GM23248 (cell line): ENCODE data around the gene DTNB.

Source experiments
- EZH2 ChIP-seq: fragments of 200-600 bp; sonication (generic); IDR thresholded peaks from 2 replicates; pipeline ENCODE4 v1.6.1; 2018; ENCODE audit warnings: antibody characterized with exemption, mild to moderate bottlenecking; ENCODE audit not compliant: insufficient read depth, poor library complexity, severe bottlenecking
- EZH2phosphoT487 ChIP-seq: fragments of 200-600 bp; sonication (generic); IDR thresholded peaks from 2 replicates; pipeline ENCODE4 v1.6.1; 2018; ENCODE audit warnings: antibody characterized with exemption, moderate library complexity, mild to moderate bottlenecking, low read depth; ENCODE audit not compliant: insufficient read depth

DNA sequence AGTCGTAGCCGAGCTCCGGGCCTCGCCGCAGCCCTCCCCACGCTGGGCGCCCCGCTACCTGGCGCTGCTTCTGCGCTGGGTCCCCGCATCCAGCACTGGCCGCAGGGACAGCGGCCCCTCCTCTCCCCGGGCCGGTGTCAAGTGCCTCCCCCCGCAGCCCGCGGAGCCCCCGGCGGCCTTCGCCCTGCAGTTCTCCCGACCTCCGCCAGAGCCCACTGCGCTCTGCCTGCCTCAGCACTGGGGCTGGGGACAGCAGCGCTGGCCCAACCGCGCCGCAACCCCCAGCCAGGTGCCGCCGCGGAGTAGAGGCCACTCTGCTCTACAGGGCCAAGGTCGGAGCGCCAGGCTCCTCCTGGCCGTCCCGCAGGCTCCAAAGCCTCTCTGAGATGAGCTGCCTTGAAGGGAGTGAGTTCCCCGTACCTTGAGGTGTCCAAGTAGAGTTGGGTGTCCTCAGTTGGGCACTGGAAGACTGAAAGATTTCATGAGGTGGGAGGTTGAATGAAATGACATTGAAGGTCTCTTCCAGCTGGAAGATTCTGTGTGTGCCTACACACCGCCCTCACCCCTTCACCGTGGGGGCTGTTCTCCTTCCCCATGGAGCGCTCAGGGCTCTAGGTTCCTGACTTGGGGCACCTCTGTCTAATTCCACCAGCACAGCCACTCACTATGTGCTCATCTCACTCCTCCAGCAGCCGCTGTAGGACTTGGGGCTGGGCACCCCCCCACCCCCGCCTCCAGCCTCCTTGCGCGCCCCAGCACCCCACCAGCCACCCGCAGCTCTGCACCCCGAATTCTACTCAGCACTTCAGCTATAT lies 330.8 kb downstream of the DTNB start:
- TF ChIP-seq EZH2phosphoT487, result no peak
- TF ChIP-seq EZH2, result no peak
